HEK293 (cell line): ENCODE results near the gene ZNF865.

Source experiments
- BCL11B ChIP-seq: fragments of 450-650 bp; formaldehyde crosslinking; IDR thresholded peaks from 2 replicates; pipeline ENCODE4 v1.5.1; 2016; ENCODE audit warnings: low read depth, missing biosample characterization, missing genetic modification characterization
- GLIS1 ChIP-seq: fragments of 450-650 bp; formaldehyde crosslinking; IDR thresholded peaks from 2 replicates; pipeline ENCODE4 v1.5.1; 2016; ENCODE audit warnings: missing biosample characterization, missing genetic modification characterization
- GLIS2 ChIP-seq: fragments of 450-650 bp; formaldehyde crosslinking; IDR thresholded peaks from 2 replicates; pipeline ENCODE4 v1.5.1; 2016; ENCODE audit warnings: missing biosample characterization, missing genetic modification characterization
- IKZF3 ChIP-seq: fragments of 450-650 bp; IDR thresholded peaks from 2 replicates; pipeline ENCODE4 v1.5.0; 2018; ENCODE audit warnings: missing biosample characterization, mild to moderate bottlenecking, missing genetic modification characterization, moderate library complexity
- INSM2 ChIP-seq: fragments of 450-650 bp; formaldehyde crosslinking; IDR thresholded peaks from 2 replicates; pipeline ENCODE4 v1.5.1; 2016; ENCODE audit warnings: missing biosample characterization, missing genetic modification characterization
- KLF10 ChIP-seq: fragments of 450-650 bp; IDR thresholded peaks from 2 replicates; pipeline ENCODE4 v1.5.1; 2018; ENCODE audit warnings: missing biosample characterization, mild to moderate bottlenecking, missing genetic modification characterization
- KLF16 ChIP-seq: fragments of 450-650 bp; formaldehyde crosslinking; IDR thresholded peaks from 2 replicates; pipeline ENCODE4 v1.5.1; 2017; ENCODE audit warnings: missing biosample characterization, missing genetic modification characterization
- PATZ1 ChIP-seq: fragments of 450-650 bp; formaldehyde crosslinking; IDR thresholded peaks from 2 replicates; pipeline ENCODE4 v1.5.1; 2016; ENCODE audit warnings: missing biosample characterization, missing genetic modification characterization
- PRDM4 ChIP-seq: fragments of 450-650 bp; formaldehyde crosslinking; IDR thresholded peaks from 2 replicates; pipeline ENCODE4 v1.5.1; 2017; ENCODE audit warnings: missing biosample characterization, missing genetic modification characterization
- SCRT2 ChIP-seq: fragments of 450-650 bp; formaldehyde crosslinking; IDR thresholded peaks from 2 replicates; pipeline ENCODE4 v1.5.1; 2016; ENCODE audit warnings: missing biosample characterization, missing genetic modification characterization
- WT1 ChIP-seq: fragments of 450-650 bp; formaldehyde crosslinking; IDR thresholded peaks from 2 replicates; pipeline ENCODE4 v1.5.1; 2016; ENCODE audit warnings: missing biosample characterization, missing genetic modification characterization
- ZBTB8A ChIP-seq: fragments of 450-650 bp; formaldehyde crosslinking; IDR thresholded peaks from 2 replicates; pipeline ENCODE4 v1.5.1; 2016; ENCODE audit warnings: missing biosample characterization, missing genetic modification characterization
- ZFP69B ChIP-seq: fragments of 450-650 bp; formaldehyde crosslinking; IDR thresholded peaks from 2 replicates; pipeline ENCODE4 v1.5.1; 2016; ENCODE audit warnings: missing biosample characterization, missing genetic modification characterization
- ZIC2 ChIP-seq: fragments of 450-650 bp; formaldehyde crosslinking; IDR thresholded peaks from 2 replicates; pipeline ENCODE4 v1.5.1; 2016; ENCODE audit warnings: missing biosample characterization, missing genetic modification characterization
- ZNF138 ChIP-seq: fragments of 450-650 bp; formaldehyde crosslinking; IDR thresholded peaks from 2 replicates; pipeline ENCODE4 v1.5.1; 2016; ENCODE audit warnings: missing biosample characterization, missing genetic modification characterization, borderline replicate concordance
- ZNF157 ChIP-seq: fragments of 450-650 bp; formaldehyde crosslinking; IDR thresholded peaks from 2 replicates; pipeline ENCODE4 v1.5.1; 2016; ENCODE audit warnings: missing biosample characterization, missing genetic modification characterization
- ZNF16 ChIP-seq: fragments of 450-650 bp; formaldehyde crosslinking; IDR thresholded peaks from 2 replicates; pipeline ENCODE4 v1.5.1; 2016; ENCODE audit warnings: low read depth, missing biosample characterization, missing genetic modification characterization
- ZNF18 ChIP-seq: fragments of 450-650 bp; formaldehyde crosslinking; IDR thresholded peaks from 2 replicates; pipeline ENCODE4 v1.5.1; 2016; ENCODE audit warnings: missing biosample characterization, missing genetic modification characterization
- ZNF248 ChIP-seq: fragments of 450-650 bp; formaldehyde crosslinking; IDR thresholded peaks from 2 replicates; pipeline ENCODE4 v1.5.1; 2017; ENCODE audit warnings: missing biosample characterization, missing genetic modification characterization
- ZNF548 ChIP-seq: fragments of 450-650 bp; formaldehyde crosslinking; IDR thresholded peaks from 2 replicates; pipeline ENCODE4 v1.5.1; 2016; ENCODE audit warnings: missing biosample characterization, missing genetic modification characterization
- ZNF571 ChIP-seq: fragments of 450-650 bp; formaldehyde crosslinking; IDR thresholded peaks from 2 replicates; pipeline ENCODE4 v1.5.0; 2017; ENCODE audit warnings: missing biosample characterization, missing genetic modification characterization
- ZNF596 ChIP-seq: fragments of 450-650 bp; IDR thresholded peaks from 2 replicates; pipeline ENCODE4 v1.5.0; 2018; ENCODE audit warnings: missing biosample characterization, mild to moderate bottlenecking, missing genetic modification characterization, moderate library complexity
- ZNF610 ChIP-seq: fragments of 450-650 bp; formaldehyde crosslinking; IDR thresholded peaks from 2 replicates; pipeline ENCODE4 v1.5.1; 2016; ENCODE audit warnings: missing biosample characterization, missing genetic modification characterization, borderline replicate concordance
- ZNF660 ChIP-seq: fragments of 450-650 bp; IDR thresholded peaks from 2 replicates; pipeline ENCODE4 v1.5.1; 2018; ENCODE audit warnings: missing biosample characterization, mild to moderate bottlenecking, missing genetic modification characterization
- ZNF692 ChIP-seq: fragments of 450-650 bp; formaldehyde crosslinking; IDR thresholded peaks from 2 replicates; pipeline ENCODE4 v1.5.1; 2016; ENCODE audit warnings: missing biosample characterization, missing genetic modification characterization
- ZNF768 ChIP-seq: fragments of 450-650 bp; formaldehyde crosslinking; IDR thresholded peaks from 2 replicates; pipeline ENCODE4 v1.5.1; 2018; ENCODE audit warnings: missing biosample characterization, mild to moderate bottlenecking, missing genetic modification characterization
- ZNF776 ChIP-seq: fragments of 450-650 bp; formaldehyde crosslinking; IDR thresholded peaks from 2 replicates; pipeline ENCODE4 v1.5.0; 2017; ENCODE audit warnings: missing biosample characterization, missing genetic modification characterization, borderline replicate concordance
- ZNF837 ChIP-seq: fragments of 450-650 bp; formaldehyde crosslinking; IDR thresholded peaks from 2 replicates; pipeline ENCODE4 v1.5.1; 2016; ENCODE audit warnings: missing biosample characterization, missing genetic modification characterization
- ZSCAN30 ChIP-seq: fragments of 450-650 bp; IDR thresholded peaks from 2 replicates; pipeline ENCODE4 v1.5.1; 2018; ENCODE audit warnings: missing biosample characterization, mild to moderate bottlenecking, missing genetic modification characterization, moderate library complexity

ZNF865 gene

GRCh38 chr19:55640577-55641425 is 35.4 kb downstream of the ZNF865 start, which contains the start of gene ZNF580 (continued):
- TF ChIP-seq KLF10 (peak; percentile 43; the same call in 1 of the 2 replicates), ZNF16 (tag by site-specific recombination) (no peak), ZIC2 (tag by site-specific recombination) (peak; percentile 51), SCRT2 (tag by site-specific recombination) (no peak), ZBTB8A (peak; percentile 45; the same call in 1 of the 2 replicates), KLF16 (peak; percentile 76), GLIS1 (peak; percentile 85), ZNF837 (no peak), ZNF157 (tag by site-specific recombination) (no peak), PATZ1 (tag by site-specific recombination) (peak; percentile 78), ZNF692 (tag by site-specific recombination) (peak; percentile 98), ZNF548 (tag by site-specific recombination) (no peak), GLIS2 (peak; percentile 96), ZNF776 (tag by site-specific recombination) (no peak), PRDM4 (tag by site-specific recombination) (0 out of 2 replicates have a peak, but pooled peaks have one; percentile 18), ZNF610 (tag by site-specific recombination) (no peak), ZNF248 (tag by site-specific recombination) (no peak), BCL11B (tag by site-specific recombination) (no peak), WT1 (no peak), ZFP69B (tag by site-specific recombination) (peak; percentile 96), ZNF18 (no peak), ZNF660 (peak; percentile 47; the same call in 1 of the 2 replicates), ZNF138 (no peak), ZSCAN30 (tag by site-specific recombination) (peak; percentile 54; the same call in 1 of the 2 replicates), ZNF571 (tag by site-specific recombination) (no peak), INSM2 (tag by site-specific recombination) (no peak), ZNF596 (tag by site-specific recombination) (peak; percentile 41; the same call in 1 of the 2 replicates), IKZF3 (tag by site-specific recombination) (peak; percentile 66), ZNF768 (tag by site-specific recombination) (no peak)
